IMR-90 (cell line): ENCODE results near the gene FRAS1. TPM values are rescaled to one million over a fixed set of nuclear protein-coding genes. Genes with fewer than 3 reads are reported as not detected.

Experiments
- ATAC-seq: fragments of 200-7000 bp; cut with Tn5 transposase; 2 replicates; pipeline ENCODE4 v1.9.1; 2020; ENCODE audit warnings: low read depth, mild to moderate bottlenecking, moderate library complexity
- BruUV-seq: library from RNA; stranded (reverse); fragments of 400-500 nt; replicated peaks from 2 replicates; lab custom pipeline; 2021; lab: Mats Ljungman, UMichigan
- CTCF ChIA-PET: fragments of 300-600 bp; formaldehyde crosslinking; extraction: SDS; loops from one replicate; lab custom pipeline; 2021; ENCODE audit warnings: antibody characterized with exemption; lab: Yijun Ruan, JAX
- POLR2A ChIA-PET: fragments of 300-600 bp; sonication (Branson Sonifier 250); formaldehyde crosslinking; loops from one replicate; lab custom pipeline; 2022; ENCODE audit warnings: antibody characterized with exemption; ENCODE audit not compliant: unreplicated experiment; lab: Charles Lee
- DNase-seq: peaks from one replicate; pipeline ENCODE4 v3.0.0; 2013
- H2AFZ ChIP-seq: replicated peaks from 2 replicates; pipeline ENCODE3; 2013; ENCODE audit warnings: low read length, mild to moderate bottlenecking; ENCODE audit not compliant: poor library complexity
- H2AK5ac ChIP-seq: 2 replicates; pipeline ENCODE4 v1.6.1; 2013; ENCODE audit warnings: low read depth, low read length, inconsistent platforms
- H2AK9ac ChIP-seq: replicated peaks from 2 replicates; pipeline ENCODE3; 2013; ENCODE audit warnings: mild to moderate bottlenecking, low read depth, low read length, moderate library complexity; ENCODE audit not compliant: poor library complexity
- H2BK120ac ChIP-seq: 2 replicates; pipeline ENCODE4 v1.6.1; 2013; ENCODE audit warnings: low read depth, low read length, inconsistent platforms
- H2BK15ac ChIP-seq: 3 replicates; pipeline ENCODE4 v1.6.1; 2013; ENCODE audit warnings: low read depth, low read length, inconsistent platforms
- H2BK20ac ChIP-seq: 2 replicates; pipeline ENCODE4 v1.6.1; 2013; ENCODE audit warnings: low read depth, mild to moderate bottlenecking, inconsistent platforms, low read length, moderate library complexity
- H2BK5ac ChIP-seq: 2 replicates; pipeline ENCODE4 v1.6.1; 2013; ENCODE audit warnings: mild to moderate bottlenecking, low read depth, low read length, inconsistent platforms; ENCODE audit not compliant: poor library complexity, severe bottlenecking
- H3K14ac ChIP-seq: replicated peaks from 2 replicates; pipeline ENCODE4 v1.6.1; 2013; ENCODE audit warnings: low read depth, low read length, inconsistent platforms
- H3K18ac ChIP-seq: 2 replicates; pipeline ENCODE4 v1.6.1; 2013; ENCODE audit warnings: low read depth, low read length, control low read depth
- H3K23ac ChIP-seq: 2 replicates; pipeline ENCODE4 v1.6.1; 2013; ENCODE audit warnings: low read depth, low read length, inconsistent platforms
- H3K27ac ChIP-seq: 2 replicates; pipeline ENCODE4 v1.5.1; 2013; ENCODE audit warnings: mild to moderate bottlenecking, control low read depth, low read length; ENCODE audit not compliant: insufficient read depth
- H3K27me3 ChIP-seq: 2 replicates; pipeline ENCODE4 v1.6.1; 2013; ENCODE audit warnings: low read length; ENCODE audit not compliant: control insufficient read depth, insufficient read depth
- H3K36me3 ChIP-seq: 2 replicates; pipeline ENCODE4 v1.6.1; 2013; ENCODE audit warnings: low read length, mixed read lengths; ENCODE audit not compliant: control insufficient read depth, insufficient read depth
- H3K4ac ChIP-seq: 2 replicates; pipeline ENCODE4 v1.6.1; 2013; ENCODE audit warnings: low read depth, low read length, inconsistent platforms
- H3K4me1 ChIP-seq: 2 replicates; pipeline ENCODE4 v1.6.1; 2013; ENCODE audit warnings: low read length, mixed read lengths; ENCODE audit not compliant: control insufficient read depth, insufficient read depth
- H3K4me2 ChIP-seq: 2 replicates; pipeline ENCODE4 v1.6.1; 2013; ENCODE audit warnings: low read depth, mild to moderate bottlenecking, control low read depth, low read length, moderate library complexity
- H3K4me3 ChIP-seq: 2 replicates; pipeline ENCODE4 v1.5.1; 2013; ENCODE audit warnings: low read depth, mild to moderate bottlenecking, control low read depth, low read length, moderate library complexity; ENCODE audit not compliant: insufficient read depth
- H3K56ac ChIP-seq: 2 replicates; pipeline ENCODE4 v1.6.1; 2013; ENCODE audit warnings: low read length, inconsistent platforms; ENCODE audit not compliant: insufficient read depth; ENCODE audit errors: extremely low read depth
- H3K79me1 ChIP-seq, 2 experiments: 2 replicates each; pipeline ENCODE4 v1.6.1; 2013; ENCODE audit warnings: low read length in 2 of 2, inconsistent platforms in 1 of 2, low read depth in 1 of 2
- H3K9ac ChIP-seq: 2 replicates; pipeline ENCODE4 v1.6.1; 2013; ENCODE audit warnings: low read depth, low read length, control low read depth
- H3K9me1 ChIP-seq: 2 replicates; pipeline ENCODE4 v1.6.1; 2013; ENCODE audit warnings: low read length, inconsistent platforms; ENCODE audit not compliant: insufficient read depth
- H3K9me3 ChIP-seq: 2 replicates; pipeline ENCODE4 v1.6.1; 2013; ENCODE audit warnings: low read length; ENCODE audit not compliant: control insufficient read depth, insufficient read depth
- H4K20me1 ChIP-seq: 2 replicates; pipeline ENCODE4 v1.6.1; 2013; ENCODE audit warnings: low read length, inconsistent platforms; ENCODE audit not compliant: insufficient read depth
- H4K5ac ChIP-seq: 2 replicates; pipeline ENCODE4 v1.6.1; 2013; ENCODE audit warnings: mild to moderate bottlenecking, low read depth, low read length, control low read depth
- H4K8ac ChIP-seq, 2 experiments: 2 replicates each; pipeline ENCODE4 v1.6.1; 2013; ENCODE audit warnings: low read depth in 2 of 2, low read length in 2 of 2, control low read depth in 1 of 2, inconsistent platforms in 1 of 2
- H4K91ac ChIP-seq: 2 replicates; pipeline ENCODE4 v1.6.1; 2013; ENCODE audit warnings: low read depth, low read length, inconsistent platforms; ENCODE audit not compliant: insufficient read depth
- CTCF ChIP-seq: conservative IDR thresholded peaks from 2 replicates; pipeline ENCODE4 v1.5.1; 2012; ENCODE audit warnings: mild to moderate bottlenecking, low read depth, low read length, improper control_type of control experiment
- WGBS, 2 experiments: methylation state at CpG; one replicate each; pipeline versions ENCODE4 v1.1.5 to v1.1.7; 2013; ENCODE audit warnings: missing lambda C conversion rate in 2 of 2; ENCODE audit not compliant: insufficient read length in 1 of 2; ENCODE audit errors: extremely low coverage in 2 of 2; 5-methylcytosine and 5-hydroxymethylcytosine counted together
- dilution Hi-C: fragments of 300-500 bp; cut with HindIII; formaldehyde crosslinking; loops from one replicate; pipeline ENCODE4 v1.14.3; 2018; ENCODE audit warnings: low sequenced_read_pairs; ENCODE audit not compliant: unreplicated experiment
- in situ Hi-C: fragments of 300-500 bp; cut with MboI; formaldehyde crosslinking; loops from 3 replicates; pipeline ENCODE4 v1.14.3; 2019; ENCODE audit warnings: low sequenced_read_pairs, inconsistent platforms, mixed read lengths
- intact Hi-C: fragments of 100-400 bp; cut with micrococcal nuclease; formaldehyde crosslinking; loops from 2 replicates; pipeline ENCODE4 v1.10.0; 2022
- polyA plus RNA-seq, 3 experiments: library from polyadenylated mRNA; depleted of rRNA; stranded (reverse); fragments of >200 nt; gene quantifications; 2 replicates each; pipeline ENCODE4 v1.2.3, GENCODE V29; 2012; ENCODE audit warnings: low replicate concordance in 1 of 3
- total RNA-seq: library from RNA; depleted of rRNA; stranded (reverse); fragments of >200 nt; gene quantifications from 2 replicates; pipeline ENCODE4 v1.2.3, GENCODE V29; 2012

FRAS1 gene
- total and polyA plus RNA-seq, 2 of the 4 experiments (the other 2 are of a cell fraction): under 0.01 to 0.03 TPM

DNA sequence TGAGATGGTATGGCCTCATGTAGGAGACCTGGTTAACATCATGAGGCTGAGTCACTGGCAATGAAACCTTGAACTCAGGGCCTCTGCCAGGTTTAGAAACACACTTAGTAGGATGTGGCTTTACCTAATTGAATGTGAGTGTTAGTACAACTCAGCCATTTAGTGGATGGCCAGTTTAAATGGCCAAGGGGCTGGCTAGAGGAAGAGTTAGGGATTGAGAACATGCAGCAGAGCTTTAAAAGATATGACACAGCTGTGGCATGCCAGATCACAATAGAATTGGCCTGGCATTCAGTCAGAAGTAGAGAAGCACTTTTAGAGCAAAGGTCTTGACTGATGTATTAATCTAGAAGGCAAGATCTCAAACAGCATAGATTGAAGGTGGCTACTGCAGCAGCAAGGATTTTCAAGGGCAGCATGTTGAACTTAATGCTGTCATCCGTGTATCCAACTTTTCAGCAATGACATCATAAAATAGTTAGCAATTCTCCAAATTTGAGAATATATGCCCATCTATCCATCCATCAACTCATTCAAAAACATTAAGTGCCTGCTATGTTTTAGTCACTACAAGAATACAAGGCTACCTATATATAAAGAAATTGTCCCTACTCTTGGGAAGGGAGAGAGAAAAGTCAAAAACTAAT lies 170.4 kb downstream of the FRAS1 start:
- ATAC-seq: no peak
- Histone ChIP-seq H3K27me3 (no peaks in the 10 kb centered on the region), H3K9me3 (no peaks in the 10 kb centered on the region), H3K4me3 (no peak overlapping the region), H3K18ac (no peak overlapping the region), H3K36me3 (no peaks in the 10 kb centered on the region), H4K8ac (no peak overlapping the region), H2BK20ac (no peak overlapping the region), H3K4me1 (no peaks in the 10 kb centered on the region), H3K9ac (no peak overlapping the region), H4K20me1 (no peaks in the 10 kb centered on the region), H2AK9ac (no peak overlapping the region), H2AFZ (no peak overlapping the region), H2AK5ac (no peak overlapping the region), H3K56ac (no peak overlapping the region), H2BK15ac (no peak overlapping the region), H3K9me1 (no peaks in the 10 kb centered on the region), H4K91ac (no peak overlapping the region), H3K4ac (no peak overlapping the region), H3K4me2 (no peak overlapping the region), H4K5ac (no peak overlapping the region), H2BK5ac (no peak overlapping the region), H3K27ac (no peak overlapping the region), H3K23ac (no peak overlapping the region), H3K14ac (no peak overlapping the region), H2BK120ac (no peak overlapping the region), H3K79me1 (no peaks in the 10 kb centered on the region)
- ChIA-PET CTCF (no interaction called here), POLR2A (no interaction called here)
- whole genome bisulfite sequencing, 2 experiments: 33% methylated on average over 1 of the region's 1 CpG; no CpG with 5 or more reads in 1 of the 2 experiments
- no peak for TF ChIP-seq CTCF
- dilution Hi-C loops: no loop called here
- BruUV-seq: no TSS peak
- in situ Hi-C loops: no loop called here
- no peak for DNase-seq
- intact Hi-C loops: no loop called here
